GM12878 (cell line): ENCODE data around the gene MSL3. TPM values are rescaled to one million over a fixed set of nuclear protein-coding genes. Genes with fewer than 3 reads are reported as not detected.

Experiments used
- CREB1 ChIP-seq: IDR thresholded peaks from 2 replicates; pipeline ENCODE4 v1.6.1; 2012; ENCODE audit warnings: low read depth, mild to moderate bottlenecking, inconsistent platforms
- CUX1 ChIP-seq: IDR thresholded peaks from 2 replicates; pipeline ENCODE4 v1.6.1; 2012; ENCODE audit warnings: improper control_type of control experiment, low read depth, low read length; ENCODE audit not compliant: insufficient replicate concordance
- FOXK2 ChIP-seq: fragments of 450-650 bp; IDR thresholded peaks from 2 replicates; pipeline ENCODE4 v1.6.1; 2017; ENCODE audit warnings: mild to moderate bottlenecking, moderate library complexity
- HCFC1 ChIP-seq: fragments of 150-350 bp; IDR thresholded peaks from 2 replicates; pipeline ENCODE4 v1.6.1; 2014; ENCODE audit warnings: low read length
- HDGF ChIP-seq: fragments of 450-650 bp; IDR thresholded peaks from 2 replicates; pipeline ENCODE4 v1.6.1; 2016; ENCODE audit warnings: antibody characterized with exemption
- MEF2A ChIP-seq: IDR thresholded peaks from 2 replicates; pipeline ENCODE4 v1.6.1; 2011; ENCODE audit warnings: low read depth, mild to moderate bottlenecking, low read length, moderate library complexity; ENCODE audit not compliant: insufficient read depth
- NFIC ChIP-seq: IDR thresholded peaks from 2 replicates; pipeline ENCODE4 v1.6.1; 2012; ENCODE audit warnings: low read depth, mild to moderate bottlenecking, inconsistent platforms, low read length, moderate library complexity
- PML ChIP-seq: IDR thresholded peaks from 2 replicates; pipeline ENCODE4 v1.6.1; 2012; ENCODE audit warnings: low read length, inconsistent platforms
- POLR2AphosphoS2 ChIP-seq: IDR thresholded peaks from 2 replicates; pipeline ENCODE4 v1.6.1; 2011; ENCODE audit warnings: low read depth, mild to moderate bottlenecking, low read length, improper control_type of control experiment, moderate library complexity
- PRDM15 ChIP-seq: fragments of 450-650 bp; formaldehyde crosslinking; IDR thresholded peaks from 2 replicates; pipeline ENCODE4 v1.4.0; 2020; ENCODE audit warnings: mild to moderate bottlenecking, moderate library complexity
- REST ChIP-seq: IDR thresholded peaks from 2 replicates; pipeline ENCODE4 v1.6.1; 2012; ENCODE audit warnings: mild to moderate bottlenecking, low read depth, low read length
- SIX5 ChIP-seq: IDR thresholded peaks from 2 replicates; pipeline ENCODE4 v1.6.1; 2011; ENCODE audit warnings: mild to moderate bottlenecking, low read depth, low read length, moderate library complexity; ENCODE audit not compliant: severe bottlenecking
- SMARCA5 ChIP-seq: fragments of 450-650 bp; IDR thresholded peaks from 2 replicates; pipeline ENCODE4 v1.6.1; 2017; ENCODE audit warnings: mild to moderate bottlenecking
- SP1 ChIP-seq: IDR thresholded peaks from one replicate; pipeline ENCODE4 v1.6.1; 2011; ENCODE audit warnings: low read depth, low read length
- SUPT20H ChIP-seq: IDR thresholded peaks from 2 replicates; pipeline ENCODE4 v1.6.1; 2011; ENCODE audit warnings: low read depth, mild to moderate bottlenecking, low read length, moderate library complexity, borderline replicate concordance; ENCODE audit not compliant: control insufficient read depth
- SUZ12 ChIP-seq: fragments of 200-600 bp; sonication (generic); IDR thresholded peaks from one replicate; pipeline ENCODE4 v1.6.1; 2018; ENCODE audit warnings: antibody characterized with exemption, mild to moderate bottlenecking; ENCODE audit not compliant: unreplicated experiment
- ZNF622 ChIP-seq: fragments of 450-650 bp; IDR thresholded peaks from 2 replicates; pipeline ENCODE4 v1.6.1; 2017; ENCODE audit warnings: mild to moderate bottlenecking, inconsistent platforms
- polyA plus RNA-seq, 11 experiments: library from polyadenylated mRNA; depleted of rRNA in 4 of 11; unstranded in 6 of 11; stranded (reverse) in 5 of 11; fragments of >200 nt; fragmentation: Nextera tagmentation in 4 of 11; fragmentation: Illumina TruSeq in 1 of 11; extraction: Ambion mirVana in 4 of 11; extraction: Trizol in 1 of 11; gene quantifications; 1 replicate in 1 of 11; 2 replicates in 10 of 11; pipeline versions ENCODE4 v1.2.1 to v1.2.3, GENCODE V29; 2011 to 2016; ENCODE audit warnings: inconsistent platforms in 2 of 11, missing spikeins in 2 of 11, low read depth in 1 of 11
- total RNA-seq, 4 experiments: library from RNA; depleted of rRNA in 3 of 4; stranded (reverse); fragments of >200 nt in 3 of 4; fragmentation: Illumina TruSeq in 1 of 4; extraction: Trizol in 1 of 4; gene quantifications; 2 replicates each; pipeline versions ENCODE4 v1.2.1 to v1.2.3, GENCODE V29; 2013 to 2021

Gene MSL3
- total and polyA plus RNA-seq, 10 of the 15 experiments (the other 5 are each of a cell fraction or from before 2014, with no cell fraction given) = 28.4 to 438 (median 40.7) TPM

GRCh38 chrX:11792461-11793421 lies 34.7 kb downstream of the MSL3 start (continued):
- TF ChIP-seq CUX1 (peak; percentile 93), NFIC (peak; percentile 91), CREB1 (peak; percentile 84), SMARCA5 (no peak; the same call in 1 of the 2 replicates), SIX5 (no peak), SUZ12 (no peak), PML (no peak), HCFC1 (no peak), PRDM15 (no peak), HDGF (no peak), REST (no peak), FOXK2 (no peak), MEF2A (no peak), SUPT20H (no peak), SP1 (no peak), ZNF622 (no peak), POLR2AphosphoS2 (no peak)
